Keratinocyte (primary cell): ENCODE measurements around the gene ZNF443.
"Not testable (repeated sequence)": the region's sequence is repeated elsewhere in the genome, so short reads cannot be mapped to it uniquely, and the experiment has no call there.

ENCODE experiments used
- EZH2 ChIP-seq: IDR thresholded peaks from one replicate; pipeline ENCODE4 v1.6.1; 2012; ENCODE audit warnings: inconsistent platforms, mild to moderate bottlenecking, low read length, moderate library complexity
- TF ChIP-seq, protein P1 (sequence below), 3 experiments: IDR thresholded peaks in 1 of 3; conservative IDR thresholded peaks in 1 of 3; optimal IDR thresholded peaks in 1 of 3; 2 replicates in 2 of 3; 3 replicates in 1 of 3; pipeline versions ENCODE3 to v1.5.1; 2011; ENCODE audit warnings: low read length in 3 of 3, mild to moderate bottlenecking in 3 of 3, moderate library complexity in 2 of 3, control low read depth in 1 of 3, inconsistent platforms in 1 of 3; ENCODE audit not compliant: insufficient read depth in 2 of 3; ENCODE audit errors: extremely low read depth in 1 of 3

DNA sequence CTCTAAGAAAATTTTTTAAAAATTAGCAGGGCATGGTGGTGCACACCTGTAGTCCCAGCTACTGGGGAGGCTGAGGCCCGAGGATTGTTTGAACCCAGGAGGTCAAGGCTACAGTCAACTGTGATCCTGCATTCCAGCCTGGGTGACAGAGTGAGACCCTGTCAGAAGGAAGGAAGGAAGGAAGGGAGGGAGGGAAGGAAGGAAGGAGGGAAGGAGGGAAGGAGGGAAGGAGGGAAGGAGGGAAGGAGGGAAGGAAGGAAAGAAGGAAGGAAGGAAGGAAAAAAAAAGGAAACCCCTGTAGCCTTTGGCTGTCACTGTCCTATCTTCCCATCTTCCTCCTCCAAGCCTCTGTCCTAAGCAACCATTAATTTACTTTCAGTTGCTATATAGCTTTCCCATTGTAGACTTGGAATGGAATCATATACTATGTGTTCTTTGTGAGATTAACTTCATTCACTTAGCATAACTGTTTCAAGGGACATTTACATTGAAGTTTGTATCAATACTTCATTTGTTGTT, 45.5 kb upstream of the ZNF443 start:
- TF ChIP-seq, protein P1, sequence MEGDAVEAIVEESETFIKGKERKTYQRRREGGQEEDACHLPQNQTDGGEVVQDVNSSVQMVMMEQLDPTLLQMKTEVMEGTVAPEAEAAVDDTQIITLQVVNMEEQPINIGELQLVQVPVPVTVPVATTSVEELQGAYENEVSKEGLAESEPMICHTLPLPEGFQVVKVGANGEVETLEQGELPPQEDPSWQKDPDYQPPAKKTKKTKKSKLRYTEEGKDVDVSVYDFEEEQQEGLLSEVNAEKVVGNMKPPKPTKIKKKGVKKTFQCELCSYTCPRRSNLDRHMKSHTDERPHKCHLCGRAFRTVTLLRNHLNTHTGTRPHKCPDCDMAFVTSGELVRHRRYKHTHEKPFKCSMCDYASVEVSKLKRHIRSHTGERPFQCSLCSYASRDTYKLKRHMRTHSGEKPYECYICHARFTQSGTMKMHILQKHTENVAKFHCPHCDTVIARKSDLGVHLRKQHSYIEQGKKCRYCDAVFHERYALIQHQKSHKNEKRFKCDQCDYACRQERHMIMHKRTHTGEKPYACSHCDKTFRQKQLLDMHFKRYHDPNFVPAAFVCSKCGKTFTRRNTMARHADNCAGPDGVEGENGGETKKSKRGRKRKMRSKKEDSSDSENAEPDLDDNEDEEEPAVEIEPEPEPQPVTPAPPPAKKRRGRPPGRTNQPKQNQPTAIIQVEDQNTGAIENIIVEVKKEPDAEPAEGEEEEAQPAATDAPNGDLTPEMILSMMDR (optimal IDR thresholded peaks at IDR 0.05 in 1 of 3, IDR thresholded peaks at IDR 0.05 in 1 of 3, conservative IDR thresholded peaks at IDR 0.05 in 1 of 3; ENCODE audit: extremely low read depth in 1 of 3, insufficient read depth in 2 of 3, low read length in 3 of 3), result not testable (repeated sequence)
- not testable (repeated sequence) for TF ChIP-seq EZH2
